K562 (cell line): ENCODE data around the gene DNAI1. TPM values are rescaled to one million over a fixed set of nuclear protein-coding genes. Genes with fewer than 3 reads are reported as not detected.

ENCODE experiments used
- ATAC-seq: fragments of 200-7000 bp; cut with Tn5 transposase; 3 replicates; pipeline ENCODE4 v1.9.1; 2020; ENCODE audit warnings: moderate library complexity
- BruUV-seq: library from RNA; stranded (reverse); fragments of 400-500 nt; replicated peaks from 2 replicates; lab custom pipeline; 2021; lab: Mats Ljungman, UMichigan
- CTCF ChIA-PET: fragments of 300-600 bp; formaldehyde crosslinking; extraction: SDS; loops from one replicate; lab custom pipeline; 2021; ENCODE audit warnings: low intra/inter-chr PET ratio; lab: Yijun Ruan, JAX
- POLR2A ChIA-PET: fragments of 300-600, 350-650 bp; sonication (Branson Sonifier 250); formaldehyde crosslinking; extraction: SDS; loops from one replicate; lab custom pipeline; 2021; ENCODE audit warnings: antibody characterized with exemption, inconsistent platforms; lab: Yijun Ruan, JAX
- DNase-seq, 4 experiments: peaks; one replicate each; pipeline versions ENCODE4 v3.0.0 to v3.0.0-alpha.2; 2011 to 2018; ENCODE audit warnings: low spot score in 3 of 4, mixed read lengths in 3 of 4; ENCODE audit errors: extremely low read depth in 1 of 4
- FAIRE-seq: peaks from 2 replicates; lab custom pipeline; 2011; peaks lifted over from hg19 to GRCh38; lab: Jason Lieb, UNC
- H2AFZ ChIP-seq: 2 replicates; pipeline ENCODE4 v1.6.0; 2011; ENCODE audit warnings: low read depth, low read length, control low read depth, inconsistent platforms
- H3K27ac ChIP-seq: fragments of 200-600 bp; 3 replicates; pipeline ENCODE4 v1.8.0; 2011; ENCODE audit warnings: low read depth, mild to moderate bottlenecking, control low read depth, inconsistent platforms, low read length, moderate library complexity, mixed read lengths; ENCODE audit errors: extremely low read depth
- H3K27me3 ChIP-seq, 2 experiments: fragments of 300-600 bp in 1 of 2; 2 replicates in 1 of 2; 3 replicates in 1 of 2; pipeline versions ENCODE4 v1.6.0 to v1.8.0; 2011; ENCODE audit warnings: inconsistent platforms in 2 of 2, low read length in 2 of 2, mild to moderate bottlenecking in 1 of 2, mixed read lengths in 1 of 2, moderate library complexity in 1 of 2; ENCODE audit not compliant: control insufficient read depth in 2 of 2, insufficient read depth in 2 of 2
- H3K36me3 ChIP-seq: fragments of 300-600 bp; 3 replicates; pipeline ENCODE4 v1.8.0; 2011; ENCODE audit warnings: mild to moderate bottlenecking, low read length, inconsistent platforms; ENCODE audit not compliant: control insufficient read depth, insufficient read depth
- H3K4me1 ChIP-seq, 2 experiments: fragments of 200-600 bp in 1 of 2; replicated peaks in 1 of 2; 2 replicates in 1 of 2; 3 replicates in 1 of 2; pipeline versions ENCODE4 v1.5.1 to v1.8.0; 2011; ENCODE audit warnings: inconsistent platforms in 2 of 2, low read length in 2 of 2, mild to moderate bottlenecking in 1 of 2, mixed read lengths in 1 of 2, moderate library complexity in 1 of 2; ENCODE audit not compliant: control insufficient read depth in 2 of 2, insufficient read depth in 2 of 2
- H3K4me2 ChIP-seq: 2 replicates; pipeline ENCODE4 v1.6.1; 2011; ENCODE audit warnings: low read length, control low read depth, inconsistent platforms, mixed read lengths; ENCODE audit not compliant: insufficient read depth
- H3K4me3 ChIP-seq: fragments of 200-600 bp; sonication (generic), shearing (Covaris generic); 2 replicates; pipeline ENCODE4 v1.5.1; 2016; ENCODE audit warnings: control low read depth, inconsistent platforms
- H3K79me2 ChIP-seq: fragments of 200-600 bp; 3 replicates; pipeline ENCODE4 v1.8.0; 2011; ENCODE audit warnings: low read length, inconsistent platforms; ENCODE audit not compliant: control insufficient read depth, insufficient read depth
- H3K9ac ChIP-seq, 2 experiments: 2 replicates each; pipeline versions ENCODE4 v1.6.0 to v1.6.1; 2011; ENCODE audit warnings: low read depth in 2 of 2, low read length in 2 of 2, control low read depth in 1 of 2, inconsistent platforms in 1 of 2, mild to moderate bottlenecking in 1 of 2, mixed read lengths in 1 of 2; ENCODE audit not compliant: insufficient read depth in 1 of 2
- H3K9me1 ChIP-seq: one replicate; pipeline ENCODE4 v1.6.0; 2011; ENCODE audit warnings: inconsistent platforms, mild to moderate bottlenecking, low read length, moderate library complexity; ENCODE audit not compliant: control insufficient read depth, insufficient read depth
- H3K9me3 ChIP-seq: replicated peaks from 2 replicates; pipeline ENCODE4 v1.5.1; 2011; ENCODE audit warnings: low read depth, low read length, inconsistent platforms; ENCODE audit not compliant: control insufficient read depth, insufficient read depth
- H4K20me1 ChIP-seq: replicated peaks from 2 replicates; pipeline ENCODE4 v1.6.1; 2011; ENCODE audit warnings: low read length, inconsistent platforms, mixed read lengths; ENCODE audit not compliant: control insufficient read depth, insufficient read depth
- BRD9 ChIP-seq: fragments of 450-650 bp; IDR thresholded peaks from 2 replicates; pipeline ENCODE4 v1.6.1; 2018; ENCODE audit warnings: low read depth; ENCODE audit not compliant: partially characterized antibody
- CREB3 ChIP-seq: fragments of 450-650 bp; conservative IDR thresholded peaks from 2 replicates; pipeline ENCODE4 v1.6.1; 2016; ENCODE audit warnings: missing genetic modification characterization, low read depth, mild to moderate bottlenecking, missing compliant biosample characterization, moderate library complexity
- CSDE1 ChIP-seq, 2 experiments: fragments of 450-650 bp; IDR thresholded peaks; 2 replicates each; pipeline ENCODE4 v1.6.1; 2016; ENCODE audit warnings: mild to moderate bottlenecking in 1 of 2
- FOXK1 ChIP-seq: sonication (generic); formaldehyde crosslinking; IDR thresholded peaks from 2 replicates; pipeline ENCODE4 v1.8.0; 2022; ENCODE audit warnings: missing genetic modification reagents, mild to moderate bottlenecking, borderline replicate concordance
- HNRNPUL1 ChIP-seq: fragments of 200-400 bp; formaldehyde crosslinking; IDR thresholded peaks from 2 replicates; pipeline ENCODE4 v1.6.1; 2017; ENCODE audit warnings: low read length
- MAFK ChIP-seq: IDR thresholded peaks from 2 replicates; pipeline ENCODE4 v1.6.1; 2011; ENCODE audit warnings: low read length, improper control_type of control experiment
- MLLT1 ChIP-seq, 2 experiments: fragments of 450-650 bp; IDR thresholded peaks; 2 replicates each; pipeline ENCODE4 v1.6.1; 2016
- NFATC3 ChIP-seq: fragments of 450-650 bp; IDR thresholded peaks from 2 replicates; pipeline ENCODE4 v1.6.1; 2017; ENCODE audit warnings: mild to moderate bottlenecking
- PYGO2 ChIP-seq: fragments of 450-650 bp; IDR thresholded peaks from 2 replicates; pipeline ENCODE4 v1.6.1; 2016; ENCODE audit warnings: mild to moderate bottlenecking, missing genetic modification characterization, moderate library complexity, missing compliant biosample characterization
- SMAD1 ChIP-seq: fragments of 150-350 bp; IDR thresholded peaks from 2 replicates; pipeline ENCODE4 v1.6.1; 2014; ENCODE audit warnings: low read length, low read depth; ENCODE audit not compliant: partially characterized antibody
- TCF7 ChIP-seq: sonication (generic); IDR thresholded peaks from 2 replicates; pipeline ENCODE4 v1.6.1; 2016; ENCODE audit warnings: antibody characterized with exemption, borderline replicate concordance
- TEAD4 ChIP-seq, 2 experiments: sonication (generic) in 1 of 2; formaldehyde crosslinking in 1 of 2; IDR thresholded peaks; 2 replicates each; pipeline versions ENCODE4 v1.6.1 to v1.8.0; 2012 to 2022; ENCODE audit warnings: borderline replicate concordance in 1 of 2, inconsistent platforms in 1 of 2, low read length in 1 of 2, mild to moderate bottlenecking in 1 of 2, missing genetic modification reagents in 1 of 2
- ZEB2 ChIP-seq: fragments of 450-650 bp; IDR thresholded peaks from 2 replicates; pipeline ENCODE4 v1.6.1; 2016
- ZNF165 ChIP-seq: fragments of 250-450 bp; sonication (Bioruptor Pico); IDR thresholded peaks from 2 replicates; pipeline ENCODE4 v1.4.0; 2020; ENCODE audit warnings: borderline replicate concordance
- ZNF224 ChIP-seq: sonication (generic); formaldehyde crosslinking; IDR thresholded peaks from 2 replicates; pipeline ENCODE4 v1.8.0; 2022; ENCODE audit warnings: mild to moderate bottlenecking, missing genetic modification reagents
- ZSCAN29 ChIP-seq: fragments of 450-650 bp; IDR thresholded peaks from 2 replicates; pipeline ENCODE4 v1.6.1; 2017
- WGBS: fragments of 100-300 bp; shearing (Covaris generic); methylation state at CpG from one replicate; pipeline ENCODE4 v1.1.6; 2016; ENCODE audit warnings: low coverage, mixed read lengths; ENCODE audit not compliant: insufficient coverage; ENCODE audit errors: missing lambda C conversion rate; 5-methylcytosine and 5-hydroxymethylcytosine counted together
- in situ Hi-C: fragments of 300-500 bp; cut with MboI; formaldehyde crosslinking; loops from 4 replicates; pipeline ENCODE4 v1.15.0; 2018; ENCODE audit warnings: inconsistent platforms, mixed read lengths
- intact Hi-C: fragments of 100-400 bp; cut with micrococcal nuclease; formaldehyde crosslinking; loops from 2 replicates; pipeline ENCODE4 v1.14.2; 2022
- polyA plus RNA-seq, 8 experiments: library from polyadenylated mRNA; depleted of rRNA in 4 of 8; stranded (reverse) in 5 of 8; unstranded in 3 of 8; fragments of >200 nt; fragmentation: Nextera tagmentation in 2 of 8; fragmentation: Illumina TruSeq in 1 of 8; extraction: Ambion mirVana in 2 of 8; extraction: Trizol in 1 of 8; gene quantifications; 2 replicates each; pipeline versions ENCODE4 v1.2.1 to v1.2.3, GENCODE V29; 2011 to 2014; ENCODE audit warnings: inconsistent platforms in 1 of 8, missing spikeins in 1 of 8
- total RNA-seq, 7 experiments: library from RNA; depleted of rRNA in 6 of 7; stranded (reverse); fragments of >200 nt in 6 of 7; fragmentation: Illumina TruSeq in 2 of 7; extraction: Trizol in 2 of 7; gene quantifications; 2 replicates each; pipeline versions ENCODE4 v1.2.1 to v1.2.3, GENCODE V29; 2011 to 2021; ENCODE audit warnings: low replicate concordance in 1 of 7
- TF ChIP-seq, protein P1 (sequence below), 2 experiments: fragments of 250-450 bp in 1 of 2; fragments of 450-650 bp in 1 of 2; sonication (Bioruptor Pico) in 1 of 2; IDR thresholded peaks; 2 replicates each; pipeline versions ENCODE4 v1.6.1 to v1.8.0; 2016 to 2021; ENCODE audit warnings: mild to moderate bottlenecking in 2 of 2, moderate library complexity in 2 of 2, missing compliant biosample characterization in 1 of 2, missing genetic modification characterization in 1 of 2

The DNAI1 gene
- total and polyA plus RNA-seq, 9 of the 15 experiments (the other 6 are each of a cell fraction or from before 2014, with no cell fraction given), result 0.01 to 0.17 (median 0.04) TPM; not detected in 6

DNA sequence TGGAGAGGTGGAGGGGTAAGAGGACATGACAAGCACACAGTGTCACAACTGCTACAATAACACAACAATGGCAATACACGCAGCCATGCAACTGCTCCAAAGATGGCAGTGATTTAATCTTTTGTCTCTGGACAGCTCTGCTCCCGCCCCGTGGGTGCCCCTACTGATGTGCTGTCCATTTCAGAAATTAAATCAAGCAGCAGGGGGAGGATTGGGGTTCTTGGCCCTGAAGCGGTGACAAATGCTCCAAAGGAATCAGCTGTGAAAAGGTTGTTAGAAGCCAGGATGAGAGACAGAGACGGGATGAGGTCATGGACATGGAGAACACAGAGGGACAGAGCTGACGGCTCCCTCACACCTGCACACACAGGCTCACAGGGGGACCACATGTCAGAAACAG, 108.4 kb downstream of the DNAI1 start:
- BruUV-seq, result no TSS peak
- Histone ChIP-seq H3K4me3 (no peak overlapping the region), H3K4me1 (no peaks in the 10 kb centered on the region; a peak in 1 of 5 replicates), H3K27me3 (peaks cover 6 to 68% of the 10 kb centered on the region in 2 experiments; a peak in 4 of 5 replicates), H3K4me2 (no peak overlapping the region), H2AFZ (no peak overlapping the region), H3K79me2 (no peaks in the 10 kb centered on the region), H3K9me1 (no peaks in the 10 kb centered on the region), H3K27ac (no peak overlapping the region), H3K9ac (no peak overlapping the region), H3K36me3 (no peaks in the 10 kb centered on the region), H4K20me1 (no peaks in the 10 kb centered on the region; the same call in 1 of the 2 replicates), H3K9me3 (no peaks in the 10 kb centered on the region)
- ChIA-PET CTCF (no interaction called here), POLR2A (no interaction called here)
- no peak for ATAC-seq
- no peak for DNase-seq
- intact Hi-C loops, result no loop called here
- FAIRE-seq, result no peak
- in situ Hi-C loops, result no loop called here
- WGBS, result 3% methylated on average over 6 of the region's 6 CpGs
- TF ChIP-seq ZSCAN29 (no peak), MAFK (no peak), ZEB2 (no peak), CREB3 (tag) (no peak), PYGO2 (tag) (no peak), TCF7 (no peak), SMAD1 (no peak), MLLT1 (IDR thresholded peaks at IDR 0.05) (no peak), BRD9 (no peak), ZNF165 (CRISPR knock-in tag) (no peak), NFATC3 (no peak), CSDE1 (IDR thresholded peaks at IDR 0.05) (no peak), TEAD4 (IDR thresholded peaks at IDR 0.05; ENCODE audit: low read length) (no peak), TEAD4 (CRISPR knock-in tag; IDR thresholded peaks at IDR 0.05; ENCODE audit: borderline replicate concordance) (no peak), HNRNPUL1 (no peak), ZNF224 (CRISPR knock-in tag) (no peak), FOXK1 (CRISPR knock-in tag) (no peak)
- TF ChIP-seq, protein P1, sequence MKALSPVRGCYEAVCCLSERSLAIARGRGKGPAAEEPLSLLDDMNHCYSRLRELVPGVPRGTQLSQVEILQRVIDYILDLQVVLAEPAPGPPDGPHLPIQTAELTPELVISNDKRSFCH (CRISPR knock-in tag; IDR thresholded peaks at IDR 0.05), result no peak
- TF ChIP-seq, protein P1 (tag; IDR thresholded peaks at IDR 0.05), result no peak
